ENCODE data around the gene CLIC3. TPM values are rescaled to one million over a fixed set of nuclear protein-coding genes. Genes with fewer than 3 reads are reported as not detected.
A peak's percentile ranks its signal among the peaks of the same experiment; 100 is the strongest.

CLIC3 gene
- total RNA-seq, 1 donor from 2014 or later, result not detected

- no peaks in the 10 kb centered on the region for H3K9me3 Mint-ChIP-seq (ENCODE audit: unreplicated experiment)
- H3K36me3 Mint-ChIP-seq (ENCODE audit: low read depth, unreplicated experiment), result no peaks in the 10 kb centered on the region
- TF ChIP-seq CTCF (IDR thresholded peaks at IDR 0.05; ENCODE audit: unreplicated experiment), result no peak
- H3K27me3 Mint-ChIP-seq (ENCODE audit: unreplicated experiment), result peaks cover 12% of the 10 kb centered on the region
- no peaks in the 10 kb centered on the region for H3K4me1 Mint-ChIP-seq (ENCODE audit: unreplicated experiment)
- DNase-seq (ENCODE audit: low spot score), result no peak
- no peak overlapping the region for H3K27ac Mint-ChIP-seq (ENCODE audit: unreplicated experiment)
- no peak overlapping the region for H3K4me3 Mint-ChIP-seq (ENCODE audit: unreplicated experiment)
Observed at GRCh38 chr9:137030538-137031527, 34.5 kb upstream of the CLIC3 start.

- DNase-seq (ENCODE audit: low spot score), result no peak
- no peaks in the 10 kb centered on the region for H3K4me1 Mint-ChIP-seq (ENCODE audit: unreplicated experiment)
- peaks cover 12% of the 10 kb centered on the region for H3K27me3 Mint-ChIP-seq (ENCODE audit: unreplicated experiment)
- no peak for TF ChIP-seq CTCF (IDR thresholded peaks at IDR 0.05; ENCODE audit: unreplicated experiment)
- H3K27ac Mint-ChIP-seq (ENCODE audit: unreplicated experiment), result no peak overlapping the region
- no peaks in the 10 kb centered on the region for H3K9me3 Mint-ChIP-seq (ENCODE audit: unreplicated experiment)
- no peaks in the 10 kb centered on the region for H3K36me3 Mint-ChIP-seq (ENCODE audit: low read depth, unreplicated experiment)
- no peak overlapping the region for H3K4me3 Mint-ChIP-seq (ENCODE audit: unreplicated experiment)
Observed at GRCh38 chr9:137030006-137030405, 33.6 kb upstream of the CLIC3 start.

GRCh38 chr9:137029058-137029936 is 32.9 kb upstream of the CLIC3 start:
- Mint-ChIP-seq H3K36me3 (ENCODE audit: low read depth, unreplicated experiment) (no peaks in the 10 kb centered on the region), H3K9me3 (ENCODE audit: unreplicated experiment) (no peaks in the 10 kb centered on the region), H3K27ac (ENCODE audit: unreplicated experiment) (no peak overlapping the region), H3K4me1 (ENCODE audit: unreplicated experiment) (no peaks in the 10 kb centered on the region), H3K4me3 (ENCODE audit: unreplicated experiment) (no peak overlapping the region), H3K27me3 (ENCODE audit: unreplicated experiment) (peaks cover 12% of the 10 kb centered on the region)
- DNase-seq (ENCODE audit: low spot score), result peak; percentile 88
- TF ChIP-seq CTCF (IDR thresholded peaks at IDR 0.05; ENCODE audit: unreplicated experiment), result peak; percentile 66

- DNase-seq (ENCODE audit: low spot score), result peak; percentile 65
- Mint-ChIP-seq H3K27me3 (ENCODE audit: unreplicated experiment) (peaks cover 12% of the 10 kb centered on the region), H3K4me3 (ENCODE audit: unreplicated experiment) (no peak overlapping the region), H3K27ac (ENCODE audit: unreplicated experiment) (no peak overlapping the region), H3K4me1 (ENCODE audit: unreplicated experiment) (no peaks in the 10 kb centered on the region), H3K9me3 (ENCODE audit: unreplicated experiment) (no peaks in the 10 kb centered on the region), H3K36me3 (ENCODE audit: low read depth, unreplicated experiment) (no peaks in the 10 kb centered on the region)
- TF ChIP-seq CTCF (IDR thresholded peaks at IDR 0.05; ENCODE audit: unreplicated experiment), result no peak
Observed at GRCh38 chr9:137028263-137029057, 32.1 kb upstream of the CLIC3 start.
